HepG2 (cell line): ENCODE results near the gene ZMIZ1. TPM values are rescaled to one million over a fixed set of nuclear protein-coding genes. Genes with fewer than 3 reads are reported as not detected.
A peak's percentile ranks its signal among the peaks of the same experiment; 100 is the strongest.

Experiments used
- ATAC-seq: fragments of 200-7000 bp; cut with Tn5 transposase; 3 replicates; pipeline ENCODE4 v1.9.1; 2020; ENCODE audit warnings: mild to moderate bottlenecking, moderate library complexity
- BruUV-seq: library from RNA; stranded (reverse); fragments of 400-500 nt; replicated peaks from 2 replicates; lab custom pipeline; 2021; lab: Mats Ljungman, UMichigan
- CTCF ChIA-PET: fragments of 300-600 bp; formaldehyde crosslinking; extraction: SDS; loops from one replicate; lab custom pipeline; 2021; ENCODE audit warnings: low total read pairs, inconsistent platforms, low intra/inter-chr PET ratio; lab: Yijun Ruan, JAX
- POLR2A ChIA-PET: fragments of 350-600 bp; sonication (Branson Sonifier 250); formaldehyde crosslinking; loops from one replicate; lab custom pipeline; 2020; ENCODE audit warnings: antibody characterized with exemption, inconsistent platforms; lab: Yijun Ruan, JAX
- DNase-seq: peaks from one replicate; pipeline ENCODE4 v3.0.0-alpha.2; 2015; ENCODE audit warnings: low spot score
- FAIRE-seq: peaks from 3 replicates; lab custom pipeline; 2011; peaks lifted over from hg19 to GRCh38; lab: Jason Lieb, UNC
- H2AFZ ChIP-seq: one replicate; pipeline ENCODE4 v1.6.1; 2011; ENCODE audit warnings: low read length, inconsistent platforms
- H3K27ac ChIP-seq: fragments of 300-600 bp; 3 replicates; pipeline ENCODE4 v1.8.0; 2011; ENCODE audit warnings: mixed run types, mild to moderate bottlenecking, mixed read lengths, low read length, inconsistent platforms; ENCODE audit not compliant: insufficient read depth; ENCODE audit errors: extremely low read length
- H3K27me3 ChIP-seq, 2 experiments: fragments of 200-600 bp in 1 of 2; 2 replicates in 1 of 2; 3 replicates in 1 of 2; pipeline versions ENCODE4 v1.6.0 to v1.8.0; 2011; ENCODE audit warnings: low read length in 2 of 2, mild to moderate bottlenecking in 2 of 2, moderate library complexity in 2 of 2, inconsistent platforms in 1 of 2; ENCODE audit not compliant: insufficient read depth in 2 of 2, control insufficient read depth in 1 of 2
- H3K36me3 ChIP-seq, 2 experiments: fragments of 200-600 bp in 1 of 2; replicated peaks in 1 of 2; 2 replicates in 1 of 2; 3 replicates in 1 of 2; pipeline versions ENCODE4 v1.5.1 to v1.8.0; 2011; ENCODE audit warnings: low read length in 2 of 2, inconsistent platforms in 1 of 2; ENCODE audit not compliant: insufficient read depth in 2 of 2, control insufficient read depth in 1 of 2
- H3K4me1 ChIP-seq: 2 replicates; pipeline ENCODE4 v1.5.1; 2012; ENCODE audit warnings: low read length, inconsistent platforms; ENCODE audit not compliant: insufficient read depth
- H3K4me2 ChIP-seq: 2 replicates; pipeline ENCODE4 v1.6.0; 2011; ENCODE audit warnings: low read depth, low read length, inconsistent platforms
- H3K4me3 ChIP-seq, 3 experiments: fragments of 200-600 bp in 1 of 3; sonication (generic), shearing (Covaris generic) in 1 of 3; replicated peaks in 1 of 3; 2 replicates each; pipeline ENCODE4 v1.5.1; 2011 to 2016; ENCODE audit warnings: low read length in 3 of 3, inconsistent platforms in 2 of 3, low read depth in 2 of 3, mild to moderate bottlenecking in 2 of 3, control low read depth in 1 of 3, mixed read lengths in 1 of 3; ENCODE audit not compliant: insufficient read depth in 1 of 3
- H3K79me2 ChIP-seq: one replicate; pipeline ENCODE4 v1.6.1; 2011; ENCODE audit warnings: low read length, inconsistent platforms; ENCODE audit not compliant: insufficient read depth
- H3K9ac ChIP-seq: 2 replicates; pipeline ENCODE4 v1.6.0; 2011; ENCODE audit warnings: mild to moderate bottlenecking, low read depth, low read length, inconsistent platforms; ENCODE audit not compliant: insufficient read depth
- H3K9me3 ChIP-seq: 2 replicates; pipeline ENCODE4 v1.5.1; 2012; ENCODE audit warnings: mild to moderate bottlenecking, low read length
- H4K20me1 ChIP-seq: 2 replicates; pipeline ENCODE4 v1.6.0; 2011; ENCODE audit warnings: inconsistent platforms, mild to moderate bottlenecking, low read length, moderate library complexity; ENCODE audit not compliant: insufficient read depth
- AGO2 ChIP-seq: fragments of 200-400 bp; formaldehyde crosslinking; optimal IDR thresholded peaks from 2 replicates; pipeline ENCODE3; 2017; ENCODE audit warnings: mild to moderate bottlenecking, low read depth, low read length, moderate library complexity
- ATF1 ChIP-seq: IDR thresholded peaks from 2 replicates; pipeline ENCODE4 v1.6.1; 2016; ENCODE audit warnings: mild to moderate bottlenecking, control low read depth
- CTCF ChIP-seq: sonication (generic); formaldehyde crosslinking; IDR thresholded peaks from 2 replicates; pipeline ENCODE4 v1.5.0; 2020; ENCODE audit warnings: mild to moderate bottlenecking, missing genetic modification reagents, moderate library complexity
- JARID2 ChIP-seq: sonication (generic); formaldehyde crosslinking; IDR thresholded peaks from 2 replicates; pipeline ENCODE4 v1.8.1; 2023; ENCODE audit warnings: missing genetic modification reagents, inconsistent platforms; ENCODE audit not compliant: insufficient replicate concordance
- KMT2A ChIP-seq: sonication (generic); formaldehyde crosslinking; IDR thresholded peaks from 2 replicates; pipeline ENCODE4 v1.4.0; 2020; ENCODE audit warnings: missing genetic modification reagents
- LBX2 ChIP-seq: sonication (generic); formaldehyde crosslinking; IDR thresholded peaks from 2 replicates; pipeline ENCODE4 v1.5.0; 2020; ENCODE audit warnings: missing genetic modification reagents, mild to moderate bottlenecking, borderline replicate concordance
- MTA3 ChIP-seq: sonication (generic); formaldehyde crosslinking; IDR thresholded peaks from 2 replicates; pipeline ENCODE4 v1.4.0; 2020; ENCODE audit warnings: missing genetic modification reagents
- RAD21 ChIP-seq: fragments of 450-650 bp; formaldehyde crosslinking; IDR thresholded peaks from 2 replicates; pipeline ENCODE4 v1.5.0; 2020; ENCODE audit warnings: mild to moderate bottlenecking
- STAG1 ChIP-seq: sonication (generic); formaldehyde crosslinking; IDR thresholded peaks from 2 replicates; pipeline ENCODE4 v1.4.0; 2020; ENCODE audit warnings: missing genetic modification reagents
- XBP1 ChIP-seq: sonication (generic); formaldehyde crosslinking; IDR thresholded peaks from 2 replicates; pipeline ENCODE4 v1.5.0; 2020; ENCODE audit warnings: missing genetic modification reagents
- ZNF503 ChIP-seq: sonication (generic); formaldehyde crosslinking; IDR thresholded peaks from 2 replicates; pipeline ENCODE4 v1.4.0; 2020; ENCODE audit warnings: missing genetic modification reagents
- ZNF687 ChIP-seq: sonication (generic); formaldehyde crosslinking; IDR thresholded peaks from 2 replicates; pipeline ENCODE4 v1.5.1; 2020; ENCODE audit warnings: mild to moderate bottlenecking, missing genetic modification reagents, moderate library complexity
- ZNF749 ChIP-seq: sonication (generic); formaldehyde crosslinking; IDR thresholded peaks from 2 replicates; pipeline ENCODE4 v1.8.0; 2022; ENCODE audit warnings: mild to moderate bottlenecking, missing genetic modification reagents, moderate library complexity, borderline replicate concordance
- WGBS: methylation state at CpG from one replicate; pipeline ENCODE4 v1.1.6; 2017; ENCODE audit warnings: low lambda C conversion rate; 5-methylcytosine and 5-hydroxymethylcytosine counted together
- in situ Hi-C: cut with HindIII; loops from 2 replicates; pipeline ENCODE4 v1.10.0; 2017; ENCODE audit warnings: low pct_unique_long_range_greater_than_20kb; ENCODE audit not compliant: extremely low pct_ligation_motif_present
- intact Hi-C: fragments of 100-400 bp; cut with micrococcal nuclease; formaldehyde crosslinking; loops from one replicate; pipeline ENCODE4 v1.10.0; 2022; ENCODE audit not compliant: unreplicated experiment
- polyA plus RNA-seq, 8 experiments: library from polyadenylated mRNA; depleted of rRNA in 3 of 8; stranded (reverse) in 7 of 8; unstranded in 1 of 8; fragments of >200 nt; fragmentation: Illumina TruSeq in 4 of 8; extraction: Trizol in 4 of 8; gene quantifications; 2 replicates each; pipeline versions ENCODE4 v1.2.1 to v1.2.3, GENCODE V29; 2011 to 2016; ENCODE audit warnings: low read depth in 4 of 8, missing spikeins in 1 of 8, mixed read lengths in 1 of 8; ENCODE audit not compliant: insufficient read depth in 1 of 8
- total RNA-seq, 5 experiments: library from RNA; depleted of rRNA; stranded (reverse); fragments of >200 nt; fragmentation: Illumina TruSeq; extraction: Trizol; gene quantifications; 2 replicates each; pipeline ENCODE4 v1.2.3, GENCODE V29; 2016; ENCODE audit warnings: low read depth in 1 of 5

The ZMIZ1 gene
- total and polyA plus RNA-seq, 2 of the 13 experiments (the other 11 are each of a cell fraction or from before 2014, with no cell fraction given) = 5.3 to 10.2 TPM

- in situ Hi-C loops (no loop called here), intact Hi-C loops (no loop called here)
- ChIA-PET CTCF (no interaction called here), POLR2A (no interaction called here)
- ATAC-seq = peak; percentile 67
- Histone ChIP-seq H3K4me3 (no peak overlapping the region), H2AFZ (no peak overlapping the region), H3K36me3 (peaks cover 40 to 76% of the 10 kb centered on the region in 2 experiments), H3K27ac (no peak overlapping the region), H3K79me2 (no peaks in the 10 kb centered on the region), H3K27me3 (no peaks in the 10 kb centered on the region), H3K4me1 (peaks cover under 1% of the 10 kb centered on the region; the same call in 1 of the 2 replicates), H3K9ac (no peak overlapping the region), H3K4me2 (no peak overlapping the region), H3K9me3 (no peaks in the 10 kb centered on the region), H4K20me1 (peaks cover 25% of the 10 kb centered on the region; the same call in 1 of the 2 replicates)
- no TSS peak for BruUV-seq
- no peak for FAIRE-seq
- 96% methylated on average over 4 of the region's 9 CpGs for WGBS
- peak; percentile 31 for DNase-seq
- peak; percentile 50 for TF ChIP-seq AGO2
- no peak for TF ChIP-seq MTA3 (CRISPR knock-in tag)
- TF ChIP-seq ZNF503 (CRISPR knock-in tag) = no peak
- TF ChIP-seq ATF1 (CRISPR knock-in tag) = no peak
- peak; percentile 75 for TF ChIP-seq STAG1 (CRISPR knock-in tag)
- 0 out of 2 replicates have a peak, but pooled peaks have one; percentile 20 for TF ChIP-seq ZNF687
- peak; percentile 69 for TF ChIP-seq CTCF (CRISPR knock-in tag)
- no peak for TF ChIP-seq XBP1 (CRISPR knock-in tag)
- no peak for TF ChIP-seq ZNF749 (CRISPR knock-in tag)
- TF ChIP-seq RAD21 (CRISPR knock-in tag) = peak; percentile 37; the same call in 1 of the 2 replicates
- TF ChIP-seq KMT2A = no peak
- TF ChIP-seq LBX2 (CRISPR knock-in tag) = no peak
- TF ChIP-seq JARID2 (CRISPR knock-in tag) = no peak
Observed at GRCh38 chr10:79202188-79203013, 133.6 kb downstream of the ZMIZ1 start.
